Suprapubic skin (tissue), 3 donors: ENCODE data around the gene SMG1.

Experiments used
- CTCF ChIP-seq, 2 donors: fragments of 200-600 bp in 1 of 2; fragments of 450-650 bp in 1 of 2; sonication (generic) in 1 of 2; IDR thresholded peaks; one replicate each; pipeline ENCODE4 v1.5.1; 2016 to 2019; ENCODE audit warnings: antibody characterized with exemption in 2 of 2, mild to moderate bottlenecking in 1 of 2, moderate library complexity in 1 of 2
- POLR2AphosphoS5 ChIP-seq, 3 donors: sonication (generic); formaldehyde crosslinking; IDR thresholded peaks; one replicate each; pipeline ENCODE4 v1.6.1; 2017; ENCODE audit warnings: antibody characterized with exemption in 3 of 3

GRCh38 chr16:18789515-18789849 lies 136.7 kb downstream of the SMG1 start:
- TF ChIP-seq CTCF (IDR thresholded peaks at IDR 0.05) (no peak), POLR2AphosphoS5 (IDR thresholded peaks at IDR 0.05) (no peak)
